Stimulated activated CD8-positive, alpha-beta memory T cell treated with anti-CD3 and anti-CD28 coated beads, Interleukin-4, amount 100 ng/mL, for 24 hours (primary cell): Measurements from ENCODE around the gene PDXP.
A peak's percentile ranks its signal among the peaks of the same experiment; 100 is the strongest.
"Not testable (repeated sequence)": the region's sequence is repeated elsewhere in the genome, so short reads cannot be mapped to it uniquely, and the experiment has no call there.

Source experiments
- DNase-seq: peaks from one replicate; pipeline ENCODE4 v3.0.0-alpha.2; 2020; ENCODE audit warnings: low read depth

PDXP gene, protein sequence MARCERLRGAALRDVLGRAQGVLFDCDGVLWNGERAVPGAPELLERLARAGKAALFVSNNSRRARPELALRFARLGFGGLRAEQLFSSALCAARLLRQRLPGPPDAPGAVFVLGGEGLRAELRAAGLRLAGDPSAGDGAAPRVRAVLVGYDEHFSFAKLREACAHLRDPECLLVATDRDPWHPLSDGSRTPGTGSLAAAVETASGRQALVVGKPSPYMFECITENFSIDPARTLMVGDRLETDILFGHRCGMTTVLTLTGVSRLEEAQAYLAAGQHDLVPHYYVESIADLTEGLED

DNA sequence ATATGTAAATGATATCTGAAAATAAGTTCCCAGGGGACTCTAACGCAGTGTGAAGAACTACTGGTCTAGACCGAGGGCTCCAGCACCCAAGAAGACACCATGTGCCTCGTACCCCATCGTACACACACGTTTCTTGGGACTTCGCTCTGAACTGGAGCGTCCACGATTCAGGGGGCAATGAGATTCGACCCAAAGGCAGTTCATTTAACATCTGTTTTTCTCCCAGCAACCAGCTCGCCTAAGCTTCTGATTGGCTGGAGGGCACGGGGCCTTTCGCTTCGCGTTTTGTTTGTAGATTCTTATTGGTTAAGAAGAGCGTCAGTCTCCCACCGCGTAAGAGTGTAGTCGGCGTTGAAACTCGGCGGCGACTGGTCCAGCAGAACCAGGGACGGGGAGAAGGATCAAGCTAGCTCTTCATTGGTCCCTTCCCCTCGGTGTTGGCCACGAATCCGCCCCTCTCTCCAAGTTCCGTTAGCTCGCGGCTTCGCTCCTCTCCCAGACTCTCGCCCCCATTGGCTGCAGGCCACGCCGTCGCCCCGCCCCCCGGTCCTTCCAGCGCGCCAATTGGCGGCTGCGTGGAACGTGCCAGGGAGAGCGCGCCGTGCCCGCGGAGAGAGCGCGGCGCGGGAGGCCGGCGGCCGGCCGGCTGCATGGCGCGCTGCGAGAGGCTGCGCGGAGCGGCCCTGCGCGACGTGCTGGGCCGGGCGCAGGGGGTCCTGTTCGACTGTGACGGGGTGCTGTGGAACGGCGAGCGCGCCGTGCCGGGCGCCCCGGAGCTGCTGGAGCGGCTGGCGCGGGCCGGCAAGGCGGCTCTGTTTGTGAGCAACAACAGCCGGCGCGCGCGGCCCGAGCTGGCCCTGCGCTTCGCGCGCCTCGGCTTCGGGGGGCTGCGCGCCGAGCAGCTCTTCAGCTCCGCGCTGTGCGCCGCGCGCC, at the start of gene PDXP:
PDXP (plus strand) TSS at position 591 of the 933 bp plus-strand sequence; CDS start at position 651, 60 bp downstream.
- DNase-seq: peak; percentile 98

DNA sequence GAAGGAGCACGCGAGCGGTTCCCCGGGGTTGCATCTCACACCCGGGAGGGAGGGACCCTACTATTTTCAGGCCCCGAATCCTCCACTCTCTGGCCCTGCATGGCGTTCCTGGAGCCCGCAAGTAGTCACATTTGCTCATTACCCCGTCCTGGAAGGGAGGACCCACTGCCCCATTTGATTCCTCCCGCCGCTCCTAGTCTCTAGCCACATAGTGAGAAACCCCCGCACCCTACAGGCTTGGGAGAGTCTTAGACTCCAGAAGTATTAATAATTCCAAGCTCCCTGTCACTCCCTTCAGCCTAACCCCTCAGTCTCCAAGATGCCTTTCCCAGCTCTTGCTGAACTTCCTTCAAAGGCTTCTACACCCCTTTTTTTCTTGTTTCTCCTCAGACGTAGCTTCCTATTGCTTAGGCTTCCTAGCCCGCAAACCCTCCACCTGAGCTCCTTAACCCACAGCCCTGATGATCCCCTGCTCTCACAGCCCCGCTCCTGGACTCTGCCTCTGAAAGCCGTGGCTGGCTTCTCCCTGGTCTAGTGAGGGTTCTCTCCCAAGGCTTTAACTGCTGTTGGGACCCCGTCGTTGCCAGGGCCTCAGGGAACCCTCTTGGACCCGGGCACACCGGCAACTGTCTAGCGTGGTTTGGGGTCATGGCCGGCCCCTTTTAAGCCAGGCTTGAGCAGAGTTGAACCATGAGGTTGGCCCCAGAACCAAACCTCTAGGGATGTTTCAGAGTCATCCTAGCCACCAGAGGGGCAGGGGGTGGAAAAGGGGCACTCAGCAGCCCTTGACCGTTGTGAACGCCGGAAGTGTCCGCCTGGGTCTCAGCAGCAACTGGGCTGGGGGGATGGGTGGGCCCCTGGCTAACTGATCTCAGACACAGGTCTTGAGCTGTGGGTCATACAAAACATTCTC, 49.0 kb upstream of the PDXP start:
- DNase-seq: no peak

DNA sequence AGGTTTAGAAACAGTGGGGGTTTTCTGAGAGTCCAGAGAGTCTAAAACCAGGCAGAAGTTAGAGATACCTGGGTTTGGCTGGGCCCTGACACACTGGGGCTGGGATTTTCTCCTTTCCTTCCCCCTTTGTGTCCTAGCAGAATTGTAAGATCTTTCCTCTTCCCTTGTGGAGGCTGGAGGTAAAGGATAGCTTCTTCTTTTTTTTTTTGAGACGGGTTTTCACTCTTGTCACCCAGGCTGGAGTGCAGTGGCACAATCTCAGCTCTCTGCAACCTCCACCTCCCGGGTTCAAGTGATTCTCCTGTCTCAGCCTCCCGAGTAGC, 48.4 kb upstream of the PDXP start:
- DNase-seq: not testable (repeated sequence)

DNA sequence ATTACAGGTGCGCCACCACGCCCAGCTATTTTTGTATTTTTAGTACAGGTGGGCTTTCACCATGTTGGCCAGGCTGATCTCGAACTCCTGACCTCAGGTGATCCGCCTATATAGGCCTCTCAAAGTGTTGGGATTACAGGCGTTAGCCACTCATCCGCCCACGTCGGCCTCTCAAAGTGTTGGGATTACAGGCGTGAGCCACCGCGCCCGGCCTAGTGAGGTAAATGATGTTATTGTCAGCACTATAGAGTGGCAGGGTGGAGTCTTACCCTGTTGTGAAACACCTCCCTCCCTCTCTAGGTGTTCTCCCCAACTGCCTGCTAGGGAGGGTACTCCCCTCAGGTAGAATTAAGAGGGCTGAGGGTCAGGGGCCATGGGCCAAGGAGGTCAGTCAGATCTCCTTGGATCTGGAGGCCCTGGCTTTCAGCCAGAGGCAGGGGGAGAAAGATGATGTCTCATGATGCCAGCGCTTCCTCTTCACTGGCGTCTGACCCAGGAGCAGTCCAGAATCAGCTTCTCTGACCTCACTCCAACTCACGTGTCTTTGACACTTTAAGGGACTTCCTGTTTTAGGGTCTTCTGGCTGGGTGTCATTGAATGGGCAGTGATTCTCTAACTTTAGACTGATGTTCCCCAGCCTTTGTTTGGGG, 47.9 kb upstream of the PDXP start:
- no peak for DNase-seq

DNA sequence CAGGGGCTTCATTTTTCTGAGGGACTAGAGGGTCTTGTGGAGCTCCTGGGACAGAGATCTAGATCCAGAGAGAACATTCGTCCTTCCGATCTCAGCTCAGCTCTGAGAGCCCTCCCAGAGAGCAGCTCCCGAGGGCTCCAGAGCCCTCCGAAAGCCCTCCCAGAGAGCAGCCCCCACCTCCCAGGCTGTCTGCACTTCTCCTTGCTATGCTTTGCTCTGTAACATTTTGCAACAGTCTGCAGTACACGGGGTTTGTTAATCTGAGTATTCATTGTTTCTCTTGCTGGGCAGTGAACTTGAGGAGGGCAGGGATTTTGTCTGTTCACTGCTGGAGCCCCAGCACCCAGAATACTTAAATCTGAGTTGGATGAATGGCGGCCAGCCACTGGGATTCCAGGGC, 47.3 kb upstream of the PDXP start:
- DNase-seq: no peak

DNA sequence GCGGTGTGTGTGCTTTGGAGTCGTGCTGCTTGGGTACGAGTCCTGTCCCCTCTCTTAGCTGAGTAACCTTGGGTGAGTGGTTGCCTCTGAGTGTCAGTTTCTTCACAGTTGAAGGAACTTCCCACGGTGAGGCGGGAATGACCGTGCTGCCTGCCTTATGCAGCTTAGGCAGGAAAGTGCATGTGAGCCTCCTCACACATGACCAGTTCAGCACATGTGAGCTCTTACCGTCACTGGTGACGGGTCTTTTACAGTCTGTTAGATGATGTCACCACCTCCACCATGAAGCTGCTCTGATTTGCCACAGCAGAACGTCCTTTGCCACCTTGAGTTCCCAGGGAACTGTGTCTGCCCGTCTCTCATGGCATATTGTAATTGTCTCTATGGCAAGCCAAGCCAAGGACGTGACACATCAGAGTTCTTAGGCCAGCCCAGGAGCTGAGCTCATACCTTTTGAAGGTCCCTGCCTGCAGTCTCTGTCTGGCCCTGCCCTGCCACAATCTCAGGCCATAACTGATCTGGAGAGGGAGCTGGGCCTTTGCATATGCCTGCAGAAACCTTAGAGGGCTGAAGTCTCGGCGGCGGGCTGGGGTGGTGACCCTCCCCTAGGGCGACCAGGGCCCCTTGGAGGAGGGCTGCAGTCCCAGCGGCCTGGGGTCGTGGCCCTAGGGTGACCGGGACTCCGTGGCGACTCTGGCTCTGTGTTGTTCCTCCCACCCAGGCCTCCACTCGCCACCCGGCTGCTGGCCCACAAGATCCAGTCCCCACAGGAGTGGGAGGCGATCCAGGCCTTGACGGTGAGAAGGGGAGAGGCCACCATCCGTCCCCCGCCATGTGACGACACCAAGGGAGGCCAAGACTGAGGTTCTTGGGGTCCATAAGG, 42.1 kb upstream of the PDXP start:
- no peak for DNase-seq

DNA sequence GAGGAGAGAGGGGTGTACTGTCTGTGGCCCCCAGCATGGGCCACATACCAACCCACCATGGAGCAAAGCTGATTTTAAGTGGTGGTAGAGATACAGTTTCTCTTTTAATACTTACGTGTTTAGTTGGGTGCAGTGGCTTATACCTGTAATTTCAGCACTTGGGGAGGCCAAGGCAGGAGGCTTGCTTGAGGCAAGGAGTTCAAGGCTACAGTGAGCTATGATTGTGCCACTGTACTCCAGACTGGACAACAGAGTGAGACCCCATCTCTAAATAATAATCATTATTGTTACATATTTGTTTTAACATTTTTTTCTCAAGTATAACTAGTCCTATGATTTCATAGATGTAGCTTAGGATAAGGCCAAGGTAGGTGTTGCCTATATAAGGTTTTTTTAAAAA, 41.1 kb upstream of the PDXP start:
- no peak for DNase-seq

DNA sequence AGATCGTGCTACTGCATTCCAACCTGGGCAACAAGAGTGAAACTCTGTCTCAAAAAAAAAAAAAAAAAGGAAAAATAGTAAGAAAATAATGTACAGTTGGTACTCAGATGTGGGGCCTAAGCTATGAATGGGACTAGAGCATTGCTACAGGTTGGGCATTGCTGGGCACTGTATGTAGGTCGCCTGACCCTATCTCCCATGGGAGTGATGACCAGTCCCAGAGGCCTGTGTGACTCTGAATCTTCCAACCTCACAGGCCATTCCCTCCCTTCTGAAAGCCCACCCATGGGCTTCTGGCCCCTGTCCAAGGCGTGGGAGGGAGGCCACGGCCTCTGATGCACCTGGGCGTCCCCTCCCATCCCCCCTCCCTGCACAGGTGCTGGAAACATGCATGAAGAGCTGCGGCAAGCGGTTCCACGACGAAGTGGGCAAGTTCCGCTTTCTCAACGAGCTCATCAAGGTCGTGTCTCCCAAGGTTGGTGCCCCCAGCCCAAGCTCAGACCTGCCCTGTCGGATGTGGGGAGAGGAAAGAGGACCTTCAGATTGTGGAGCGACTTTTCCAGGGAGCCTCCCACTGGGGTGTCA, 40.4 kb upstream of the PDXP start:
- no peak for DNase-seq

DNA sequence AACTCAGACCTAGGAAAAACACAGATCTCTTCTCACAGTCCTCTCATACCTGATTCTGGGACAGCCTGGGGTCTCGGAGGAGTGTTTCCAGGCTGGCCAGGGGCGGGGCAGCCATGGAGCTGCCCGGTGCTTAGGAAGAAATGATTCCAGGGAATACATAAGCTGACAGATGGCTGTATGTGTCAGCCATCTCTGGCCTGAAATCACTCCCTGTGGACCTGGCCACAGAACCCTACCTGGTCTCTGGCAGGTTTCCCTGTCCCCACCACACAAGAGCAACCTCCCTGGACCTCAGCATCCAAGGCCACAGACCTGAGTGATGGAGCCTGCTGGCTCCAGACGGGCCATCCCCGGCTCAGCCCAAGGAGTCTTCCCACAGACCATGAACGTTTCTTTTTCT, 39.8 kb upstream of the PDXP start:
- no peak for DNase-seq

DNA sequence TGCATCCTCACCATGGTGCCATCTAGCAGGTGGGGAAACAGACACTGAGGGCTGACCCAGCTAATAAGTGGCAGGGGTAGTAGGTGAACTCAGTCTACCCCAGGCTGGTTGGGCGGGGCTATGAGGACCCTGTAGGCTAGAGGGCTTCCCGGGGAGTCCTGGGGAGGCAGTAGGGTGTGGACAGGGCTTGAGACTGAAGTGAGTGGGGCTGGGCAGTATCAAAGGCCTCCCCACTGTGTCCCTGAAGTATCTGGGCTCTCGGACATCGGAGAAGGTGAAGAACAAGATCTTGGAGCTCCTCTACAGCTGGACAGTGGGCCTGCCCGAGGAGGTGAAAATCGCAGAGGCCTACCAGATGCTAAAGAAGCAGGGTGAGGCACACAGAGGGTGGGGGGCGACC, 38.5 kb upstream of the PDXP start:
- no peak for DNase-seq

DNA sequence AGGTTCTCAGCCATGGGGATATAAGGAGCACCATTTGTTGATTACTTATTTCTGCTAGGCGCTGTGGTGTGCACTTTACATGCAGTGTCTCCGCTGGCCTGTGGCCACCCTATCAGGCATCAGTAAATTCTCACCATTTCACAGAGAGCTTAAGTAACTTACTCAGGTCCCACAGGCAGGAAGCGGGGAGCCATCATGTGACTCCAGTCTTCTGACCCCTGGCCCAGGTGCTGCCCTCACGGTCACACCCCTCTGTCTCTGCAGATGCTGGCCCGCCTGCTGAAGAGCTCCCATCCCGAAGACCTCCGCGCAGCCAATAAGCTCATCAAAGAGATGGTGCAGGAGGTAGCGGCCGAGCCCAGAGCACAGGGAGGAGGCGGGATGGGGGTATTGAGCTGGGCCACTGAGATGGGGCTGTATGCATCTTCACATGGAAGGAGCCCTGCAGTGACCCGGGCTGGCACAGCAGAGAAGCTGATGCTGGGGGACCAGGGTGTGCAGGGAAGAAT, 37.1 kb upstream of the PDXP start:
- no peak for DNase-seq

DNA sequence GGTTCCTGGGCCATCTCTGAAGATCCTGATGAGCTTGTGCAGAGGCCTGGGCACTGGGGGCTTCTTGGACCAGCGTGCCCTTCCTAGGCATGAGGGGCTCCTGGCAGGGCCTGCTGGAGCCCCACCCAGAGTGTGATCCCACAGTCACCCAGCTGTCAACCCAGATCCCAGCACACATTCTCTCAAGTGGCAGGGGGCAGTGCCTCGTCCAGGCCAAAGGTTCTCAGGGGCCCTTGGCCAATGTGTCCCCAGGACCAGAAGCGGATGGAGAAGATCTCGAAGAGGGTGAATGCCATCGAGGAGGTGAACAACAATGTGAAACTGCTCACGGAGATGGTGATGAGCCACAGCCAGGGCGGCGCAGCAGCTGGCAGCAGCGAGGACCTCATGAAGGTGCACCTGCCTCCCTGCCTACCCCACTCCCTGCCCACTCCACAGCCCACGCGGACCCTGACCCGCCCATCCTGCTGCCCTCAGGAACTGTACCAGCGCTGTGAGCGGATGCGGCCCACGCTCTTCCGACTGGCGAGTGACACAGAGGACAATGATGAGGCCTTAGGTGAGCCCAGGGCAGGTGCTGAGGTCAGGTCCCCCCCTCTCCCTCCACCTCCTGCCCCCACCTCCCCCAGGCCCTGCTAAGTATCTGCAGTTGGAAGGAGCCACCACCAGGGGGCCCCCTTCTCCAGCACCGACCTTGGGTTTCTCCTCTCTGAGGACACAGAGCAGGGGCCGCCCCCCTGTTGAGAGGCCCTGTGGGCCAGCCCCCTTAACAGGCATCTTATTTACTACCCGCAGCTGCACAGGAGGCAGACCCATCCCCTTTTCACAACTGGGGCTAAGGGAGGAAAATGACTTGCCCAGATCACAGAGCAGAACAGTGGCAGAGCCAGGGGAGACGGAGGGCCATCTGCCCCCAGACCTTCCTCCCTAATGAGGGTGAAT, 35.2 kb upstream of the PDXP start:
- peak; percentile 61 for DNase-seq

DNA sequence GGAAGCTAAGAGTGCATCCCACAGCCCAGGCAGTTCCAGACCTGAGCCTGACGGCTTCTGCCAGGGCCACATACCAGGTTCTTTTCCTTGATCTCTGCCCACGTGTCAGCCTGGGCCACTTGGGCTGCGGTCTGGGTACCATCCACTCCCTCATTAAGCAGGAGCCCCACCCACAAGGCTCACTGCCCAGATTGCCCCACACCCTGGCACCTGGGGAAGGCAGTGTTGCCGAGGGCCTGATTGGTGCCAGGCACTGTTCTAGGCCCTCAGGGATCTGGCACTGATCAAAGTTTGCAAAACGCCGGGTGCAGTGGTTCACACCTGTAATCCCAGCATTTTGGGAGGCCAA, 34.5 kb upstream of the PDXP start:
- DNase-seq: no peak

DNA sequence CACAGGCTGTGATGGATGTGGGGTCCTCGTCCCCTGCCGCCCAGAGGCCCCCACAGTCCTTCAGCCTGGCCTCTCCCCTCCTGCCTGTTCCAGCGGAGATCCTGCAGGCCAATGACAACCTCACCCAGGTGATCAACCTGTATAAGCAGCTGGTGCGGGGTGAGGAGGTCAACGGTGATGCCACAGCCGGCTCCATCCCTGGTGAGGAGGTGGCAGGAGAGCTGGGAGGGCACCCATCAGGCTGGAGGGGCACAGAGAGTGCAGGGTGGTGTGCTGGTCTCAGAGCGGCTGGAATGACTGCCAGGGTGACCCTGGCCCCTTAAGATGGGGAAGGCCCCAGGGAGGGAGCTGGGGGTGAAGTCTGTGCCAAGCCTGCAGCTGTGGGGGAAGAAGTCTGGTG, 33.6 kb upstream of the PDXP start:
- DNase-seq: no peak

DNA sequence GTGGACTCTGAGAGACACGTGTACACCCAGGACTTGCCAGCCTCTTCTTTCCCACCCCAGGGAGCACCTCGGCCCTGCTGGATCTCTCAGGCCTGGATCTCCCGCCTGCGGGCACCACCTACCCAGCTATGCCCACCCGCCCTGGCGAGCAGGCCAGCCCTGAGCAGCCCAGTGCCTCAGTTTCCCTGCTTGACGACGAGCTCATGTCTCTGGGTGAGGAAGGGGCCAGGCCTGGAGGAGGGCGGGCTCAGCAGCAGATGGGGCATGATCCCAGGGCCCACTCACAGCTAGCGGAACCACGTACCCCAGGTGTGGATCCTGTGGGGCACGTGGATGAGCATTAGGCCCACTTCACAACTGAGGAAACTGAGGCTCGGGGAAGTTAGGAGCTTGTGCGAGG, 32.8 kb upstream of the PDXP start:
- DNase-seq: no peak

DNA sequence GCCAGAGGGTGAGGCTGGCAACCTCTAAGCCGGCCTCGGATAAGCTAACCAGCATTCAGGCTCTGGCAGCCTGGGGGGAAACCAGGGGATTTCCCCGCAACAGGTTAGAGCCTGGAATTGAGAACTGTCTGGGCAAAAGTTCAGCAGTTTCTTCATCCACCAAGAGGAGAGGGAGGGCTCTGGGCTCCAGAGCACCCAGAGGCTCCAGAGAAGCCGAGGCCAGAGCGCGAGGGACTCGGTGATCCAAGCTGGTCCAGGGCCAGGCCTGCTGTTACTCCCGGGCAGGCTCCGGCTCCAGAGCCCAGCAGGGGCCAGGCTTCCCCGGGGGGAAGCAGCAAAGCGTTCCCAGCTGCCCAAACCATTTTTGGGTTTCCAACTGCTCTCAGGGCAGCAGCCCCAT, 32.4 kb upstream of the PDXP start:
- no peak for DNase-seq

DNA sequence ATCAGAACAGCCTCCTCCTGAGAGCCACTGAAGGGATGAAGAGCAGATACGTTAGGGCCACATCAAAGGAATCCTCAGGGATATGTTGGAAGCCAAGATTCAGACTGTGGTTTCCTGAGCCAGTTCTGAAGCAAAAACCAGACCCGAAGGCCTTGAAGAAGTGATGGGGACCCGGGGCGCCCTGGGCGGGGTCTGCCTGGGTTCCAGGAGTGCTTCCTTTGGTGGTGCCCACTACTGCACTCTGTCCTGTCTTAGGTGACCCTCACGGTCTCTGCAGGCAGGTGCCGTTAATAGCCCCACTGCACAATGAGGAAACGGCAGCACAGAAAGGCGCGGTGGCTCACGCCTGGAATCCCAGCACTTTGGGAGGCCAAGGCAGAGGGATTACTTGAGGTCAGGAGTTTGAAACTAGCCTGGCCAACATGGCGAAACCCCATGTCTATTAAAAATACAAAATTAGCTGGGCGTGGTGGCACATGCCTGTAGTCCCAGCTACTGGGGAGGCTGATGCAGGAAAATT, 31.9 kb upstream of the PDXP start:
- DNase-seq: no peak

DNA sequence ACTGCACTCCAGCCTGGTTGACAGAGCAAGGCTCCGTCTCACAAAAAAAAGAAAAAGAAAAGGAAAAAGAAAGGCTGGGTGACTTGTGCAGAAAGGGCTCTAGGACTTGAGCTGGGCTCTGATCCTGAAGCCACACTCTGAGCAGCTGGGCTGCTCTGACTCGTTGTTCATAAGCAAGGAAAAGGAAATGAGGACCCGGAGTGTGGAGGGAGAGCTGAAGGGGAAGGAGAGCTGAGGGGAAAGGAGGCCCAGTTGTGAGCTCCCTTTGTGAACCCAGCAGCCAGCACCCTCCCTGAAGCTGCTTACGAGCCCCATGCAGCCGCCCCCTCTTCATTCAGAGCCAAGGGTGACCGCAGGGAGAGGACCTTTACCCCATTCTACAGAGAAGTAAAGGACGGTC, 31.4 kb upstream of the PDXP start:
- no peak for DNase-seq

DNA sequence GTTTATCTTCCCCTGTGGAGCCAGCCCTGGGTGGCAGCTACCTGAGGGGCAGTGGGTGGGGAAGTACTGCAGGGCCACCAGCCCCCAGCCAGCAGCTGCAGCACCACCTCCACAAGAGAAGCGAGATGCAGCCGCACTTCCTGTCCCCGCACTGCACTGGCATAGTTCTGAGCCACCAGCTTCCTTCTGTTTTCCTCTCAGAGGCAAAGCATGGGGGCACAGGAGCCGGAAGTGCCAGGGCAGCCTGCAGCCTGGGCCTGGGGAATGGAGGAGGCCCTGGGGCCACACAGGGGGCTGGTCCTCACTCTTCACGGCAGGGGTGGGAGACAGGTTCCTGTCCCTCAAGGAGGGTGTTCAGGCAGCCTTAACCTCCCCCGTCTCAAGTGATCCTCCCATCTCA, 31.0 kb upstream of the PDXP start:
- no peak for DNase-seq
